ENCODE results near the gene MARS1.
A peak's percentile ranks its signal among the peaks of the same experiment; 100 is the strongest.

The MARS1 gene

DNA sequence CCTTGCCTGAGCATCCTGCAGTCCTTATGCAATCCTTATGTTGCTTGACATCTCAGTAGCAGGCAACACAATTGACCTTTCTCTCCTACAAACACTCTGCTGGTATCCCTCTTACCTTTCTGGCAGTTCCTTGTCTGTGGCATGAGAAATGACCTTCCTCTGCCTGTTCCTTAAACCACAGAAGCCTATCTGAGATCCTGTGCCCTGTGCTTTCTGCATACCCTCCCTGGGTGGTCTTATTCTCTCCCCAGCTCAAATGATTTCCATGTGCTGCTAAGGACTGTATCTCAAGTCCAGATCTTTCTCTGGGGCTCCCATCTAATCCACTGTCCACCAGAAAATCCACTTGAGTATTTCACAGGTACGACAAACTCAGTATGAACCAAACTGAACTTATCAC, 6.2 kb upstream of the MARS1 start:
- no peak for TF ChIP-seq CTCF (IDR thresholded peaks at IDR 0.05; ENCODE audit: low read depth, low read length)
- DNase-seq (ENCODE audit: low read depth, low spot score), result no peak
- in situ Hi-C loops (cut with HindIII; ENCODE audit: low sequenced_read_pairs), result no loop called here
- no peak overlapping the region for H3K4me3 ChIP-seq (ENCODE audit: low read depth, low read length)

DNA sequence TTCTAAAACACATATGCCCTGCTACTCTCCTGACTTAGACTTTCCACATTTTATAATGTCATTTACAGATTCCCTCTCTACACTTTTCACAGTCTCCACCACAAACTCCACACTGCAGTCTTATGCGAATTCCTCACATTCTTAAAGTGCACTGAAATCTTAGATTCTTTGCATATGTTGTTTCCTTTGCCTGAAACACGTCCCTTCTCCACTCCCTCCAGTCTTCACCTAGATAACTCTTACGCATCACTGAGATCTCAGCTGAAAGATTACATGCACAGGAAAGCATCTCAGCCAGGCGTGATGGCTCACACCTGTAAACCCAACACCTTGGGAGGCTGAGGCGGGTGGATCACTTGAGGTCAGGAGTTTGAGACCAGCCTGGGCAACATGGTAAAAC, 4.4 kb upstream of the MARS1 start:
- in situ Hi-C loops (cut with HindIII; ENCODE audit: low sequenced_read_pairs), result no loop called here
- TF ChIP-seq CTCF (IDR thresholded peaks at IDR 0.05; ENCODE audit: low read depth, low read length), result no peak
- peak; percentile 56 for DNase-seq (ENCODE audit: low read depth, low spot score)

GRCh38 chr12:57485695-57486094, 2.2 kb upstream of the MARS1 start:
- in situ Hi-C loops (cut with HindIII; ENCODE audit: low sequenced_read_pairs), result no loop called here
- no peak for TF ChIP-seq CTCF (IDR thresholded peaks at IDR 0.05; ENCODE audit: low read depth, low read length)
- H3K4me3 ChIP-seq (ENCODE audit: low read depth, low read length), result no peak overlapping the region
- no peak for DNase-seq (ENCODE audit: low read depth, low spot score)

More for the DNA sequence above, 4.4 kb upstream of the MARS1 start:
- no peak overlapping the region for H3K4me3 ChIP-seq (ENCODE audit: low read depth, low read length)

- no peak for DNase-seq (ENCODE audit: low read depth, low spot score)
- in situ Hi-C loops (cut with HindIII; ENCODE audit: low sequenced_read_pairs), result no loop called here
- no peak for TF ChIP-seq CTCF (IDR thresholded peaks at IDR 0.05; ENCODE audit: low read depth, low read length)
- peak overlapping the region; percentile 100 for H3K4me3 ChIP-seq (ENCODE audit: low read depth, low read length)
Measured at GRCh38 chr12:57487055-57487596, 742 bp upstream of the MARS1 start.

DNA sequence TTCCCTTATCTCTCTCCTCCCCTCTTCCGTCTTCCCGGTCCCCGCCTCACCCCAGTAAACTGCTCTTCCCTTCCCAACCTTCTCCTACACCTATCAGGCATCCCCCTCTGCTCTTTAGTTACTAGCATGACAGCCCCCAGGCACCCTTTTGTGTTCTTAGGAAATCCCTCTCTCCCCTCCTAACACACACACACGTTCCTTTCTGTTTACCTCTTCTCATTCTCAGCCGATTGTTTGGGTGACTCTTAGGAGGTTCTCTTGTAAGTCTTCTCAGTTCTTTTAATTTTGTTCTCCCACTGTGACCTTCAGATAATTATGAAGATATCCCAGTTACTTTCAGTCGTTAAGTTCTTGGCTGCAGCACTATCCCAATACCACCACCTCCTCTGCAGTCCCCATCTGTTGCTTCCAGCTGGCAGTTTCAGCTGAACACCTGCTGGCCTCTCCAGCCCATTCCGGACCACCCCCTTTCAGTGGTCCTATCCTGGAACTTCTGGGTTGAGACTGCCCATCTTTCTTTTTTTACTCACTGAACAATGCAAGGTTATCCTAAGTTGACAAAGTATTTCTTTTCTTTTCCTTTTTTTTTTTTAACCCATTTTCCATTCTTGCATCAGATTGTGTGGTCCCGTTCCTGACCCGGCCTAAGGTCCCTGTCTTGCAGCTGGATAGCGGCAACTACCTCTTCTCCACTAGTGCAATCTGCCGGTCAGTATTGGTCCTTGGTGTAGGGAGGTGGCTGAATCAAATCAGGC, 711 bp downstream of the MARS1 start:
- TF ChIP-seq CTCF (IDR thresholded peaks at IDR 0.05; ENCODE audit: low read depth, low read length), result no peak
- peak overlapping the region; percentile 100 for H3K4me3 ChIP-seq (ENCODE audit: low read depth, low read length)
- DNase-seq (ENCODE audit: low read depth, low spot score), result no peak
- in situ Hi-C loops (cut with HindIII; ENCODE audit: low sequenced_read_pairs), result no loop called here

- no peak for TF ChIP-seq CTCF (IDR thresholded peaks at IDR 0.05; ENCODE audit: low read depth, low read length)
- no peak for DNase-seq (ENCODE audit: low read depth, low spot score)
- in situ Hi-C loops (cut with HindIII; ENCODE audit: low sequenced_read_pairs), result no loop called here
- peak overlapping the region; percentile 100 for H3K4me3 ChIP-seq (ENCODE audit: low read depth, low read length)
Measured at GRCh38 chr12:57489157-57489641, 1.3 kb downstream of the MARS1 start.

Data from astrocyte of the spinal cord (primary cell).